Measurements from ENCODE around the gene FRAT1. TPM values are rescaled to one million over a fixed set of nuclear protein-coding genes. Genes with fewer than 3 reads are reported as not detected.

The FRAT1 gene
- total and polyA plus RNA-seq, 10 of the 15 experiments (the other 5 are each of a cell fraction or from before 2014, with no cell fraction given) = 0.07 to 0.73 (median 0.26) TPM

DNA sequence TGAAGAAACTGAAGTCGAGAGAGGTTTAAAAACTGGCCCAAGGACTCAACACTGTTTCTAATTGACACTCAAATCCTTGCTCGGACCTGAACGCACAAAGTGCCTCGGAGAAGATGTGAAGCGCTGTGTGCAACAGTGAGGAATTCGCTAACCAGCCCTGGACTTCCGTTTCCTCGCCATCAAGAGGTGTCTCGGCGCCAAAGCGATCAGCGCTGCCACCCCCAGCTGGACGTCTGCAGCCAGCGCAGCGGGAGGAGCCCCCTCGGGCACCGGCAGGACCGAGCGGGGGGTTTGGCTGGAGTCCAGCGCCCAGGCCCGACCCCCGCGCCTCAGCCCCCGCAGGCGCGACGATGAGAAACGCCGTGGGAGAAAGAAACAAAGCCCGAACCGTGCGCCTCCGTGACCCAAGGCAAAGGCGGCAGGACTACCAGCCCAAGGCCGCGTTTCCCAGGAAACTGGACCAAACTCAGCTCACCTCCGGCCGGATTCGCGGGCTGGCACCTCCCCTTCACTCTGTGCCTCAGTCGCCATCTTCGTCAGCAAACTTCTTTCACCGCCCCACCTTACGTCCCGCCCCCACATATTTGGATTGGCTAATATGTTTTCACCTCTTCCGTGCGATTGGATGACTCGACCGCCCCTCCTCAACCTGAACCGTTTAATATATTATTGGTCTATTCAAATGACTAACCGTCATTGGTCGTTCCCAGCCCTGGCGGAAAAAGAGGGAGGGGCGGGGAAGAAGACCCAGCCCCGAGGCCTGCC is 26.8 kb upstream of the FRAT1 start, which contains the start of gene ARHGAP19 (continued):
- peak; percentile 16 for TF ChIP-seq ELK1 (IDR thresholded peaks at IDR 0.05; ENCODE audit: low read depth, low read length)
- TF ChIP-seq, protein P1, sequence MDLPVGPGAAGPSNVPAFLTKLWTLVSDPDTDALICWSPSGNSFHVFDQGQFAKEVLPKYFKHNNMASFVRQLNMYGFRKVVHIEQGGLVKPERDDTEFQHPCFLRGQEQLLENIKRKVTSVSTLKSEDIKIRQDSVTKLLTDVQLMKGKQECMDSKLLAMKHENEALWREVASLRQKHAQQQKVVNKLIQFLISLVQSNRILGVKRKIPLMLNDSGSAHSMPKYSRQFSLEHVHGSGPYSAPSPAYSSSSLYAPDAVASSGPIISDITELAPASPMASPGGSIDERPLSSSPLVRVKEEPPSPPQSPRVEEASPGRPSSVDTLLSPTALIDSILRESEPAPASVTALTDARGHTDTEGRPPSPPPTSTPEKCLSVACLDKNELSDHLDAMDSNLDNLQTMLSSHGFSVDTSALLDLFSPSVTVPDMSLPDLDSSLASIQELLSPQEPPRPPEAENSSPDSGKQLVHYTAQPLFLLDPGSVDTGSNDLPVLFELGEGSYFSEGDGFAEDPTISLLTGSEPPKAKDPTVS (IDR thresholded peaks at IDR 0.05; ENCODE audit: low read depth, low read length) = no peak
- TF ChIP-seq RFX5 (IDR thresholded peaks at IDR 0.05; ENCODE audit: low read depth, low read length) = peak; percentile 80

GRCh38 chr10:97292862-97293198 is 26.2 kb upstream of the FRAT1 start:
- FAIRE-seq = no peak
- Histone ChIP-seq H3K4me1 (ENCODE audit: control insufficient read depth, insufficient read depth, low read length) (no peaks in the 10 kb centered on the region; the same call in 1 of the 2 replicates), H2AFZ (ENCODE audit: control insufficient read depth, low read depth, low read length) (peak overlapping the region; percentile 37; the same call in 1 of the 2 replicates), H3K4me2 (ENCODE audit: control insufficient read depth, insufficient read depth) (peak overlapping the region; percentile 36; the same call in 1 of the 2 replicates), H3K9ac (ENCODE audit: control insufficient read depth, insufficient read depth, low read length) (no peak overlapping the region), H3K79me2 (ENCODE audit: control insufficient read depth, insufficient read depth, low read length) (peaks cover 27% of the 10 kb centered on the region), H3K27me3 (replicated peaks in 1 of 2; ENCODE audit: control insufficient read depth in 2 of 2, insufficient read depth in 2 of 2, low read length in 1 of 2) (no peaks in the 10 kb centered on the region), H3K4me3 (no peak overlapping the region), H3K9me3 (replicated peaks; ENCODE audit: control insufficient read depth, insufficient read depth, low read length) (no peaks in the 10 kb centered on the region), H4K20me1 (ENCODE audit: control insufficient read depth, insufficient read depth) (no peaks in the 10 kb centered on the region), H3K27ac (ENCODE audit: control insufficient read depth, insufficient read depth) (no peak overlapping the region), H3K36me3 (ENCODE audit: control insufficient read depth in 2 of 2, insufficient read depth in 2 of 2, low read length in 1 of 2) (no peaks in the 10 kb centered on the region)
- intact Hi-C loops (cut with micrococcal nuclease; ENCODE audit: unreplicated experiment) = loop anchor here (1.0 to 5.0 kb wide), 2 partner anchors 39 to 205 kb away; partner anchors contain the start of genes FRAT2, MMS19 and UBTD1
- ChIA-PET RAD21 (ENCODE audit: unreplicated experiment) (no interaction called here), POLR2A (interaction anchor here (0.5 to 1.5 kb wide), 2 partner anchors 14 to 40 kb away, joined by 3 to 5 read pairs; no protein-coding TSS in a partner anchor), SMC1A (ENCODE audit: uncharacterized antibody, unreplicated experiment) (interaction anchor here (1.9 kb wide), 1 partner anchor 14 kb away, joined by 7 read pairs; no protein-coding TSS in a partner anchor), CTCF (interaction anchor here (4.0 kb wide), 1 partner anchor 15 kb away, joined by 22 read pairs; no protein-coding TSS in a partner anchor)
- BruUV-seq (replicated peaks) = no TSS peak
- no peak for ATAC-seq
- WGBS (ENCODE audit: insufficient coverage, insufficient replicate concordance, low lambda C conversion rate, missing lambda C conversion rate) = 13% methylated on average over 3 of the region's 3 CpGs
- in situ Hi-C loops (cut with MboI) = no loop called here
- DNase-seq (ENCODE audit: low read depth, low spot score) = no peak
- no peak for TF ChIP-seq TCF3 (IDR thresholded peaks at IDR 0.05; ENCODE audit: borderline replicate concordance, insufficient read depth, low read depth, low read length)
- TF ChIP-seq CBFB (IDR thresholded peaks at IDR 0.05; ENCODE audit: low read depth) = no peak
- TF ChIP-seq EP300 (IDR thresholded peaks at IDR 0.05; ENCODE audit: borderline replicate concordance in 1 of 2, control insufficient read depth in 1 of 2, low read depth in 2 of 2, low read length in 2 of 2) = no peak
- TF ChIP-seq RELA (IDR thresholded peaks at IDR 0.05; ENCODE audit: borderline replicate concordance, partially characterized antibody) = no peak
- TF ChIP-seq ESRRA (IDR thresholded peaks at IDR 0.05; ENCODE audit: low read length) = no peak
- no peak for TF ChIP-seq TCF7 (IDR thresholded peaks at IDR 0.05; ENCODE audit: borderline replicate concordance)
- TF ChIP-seq, protein P2, sequence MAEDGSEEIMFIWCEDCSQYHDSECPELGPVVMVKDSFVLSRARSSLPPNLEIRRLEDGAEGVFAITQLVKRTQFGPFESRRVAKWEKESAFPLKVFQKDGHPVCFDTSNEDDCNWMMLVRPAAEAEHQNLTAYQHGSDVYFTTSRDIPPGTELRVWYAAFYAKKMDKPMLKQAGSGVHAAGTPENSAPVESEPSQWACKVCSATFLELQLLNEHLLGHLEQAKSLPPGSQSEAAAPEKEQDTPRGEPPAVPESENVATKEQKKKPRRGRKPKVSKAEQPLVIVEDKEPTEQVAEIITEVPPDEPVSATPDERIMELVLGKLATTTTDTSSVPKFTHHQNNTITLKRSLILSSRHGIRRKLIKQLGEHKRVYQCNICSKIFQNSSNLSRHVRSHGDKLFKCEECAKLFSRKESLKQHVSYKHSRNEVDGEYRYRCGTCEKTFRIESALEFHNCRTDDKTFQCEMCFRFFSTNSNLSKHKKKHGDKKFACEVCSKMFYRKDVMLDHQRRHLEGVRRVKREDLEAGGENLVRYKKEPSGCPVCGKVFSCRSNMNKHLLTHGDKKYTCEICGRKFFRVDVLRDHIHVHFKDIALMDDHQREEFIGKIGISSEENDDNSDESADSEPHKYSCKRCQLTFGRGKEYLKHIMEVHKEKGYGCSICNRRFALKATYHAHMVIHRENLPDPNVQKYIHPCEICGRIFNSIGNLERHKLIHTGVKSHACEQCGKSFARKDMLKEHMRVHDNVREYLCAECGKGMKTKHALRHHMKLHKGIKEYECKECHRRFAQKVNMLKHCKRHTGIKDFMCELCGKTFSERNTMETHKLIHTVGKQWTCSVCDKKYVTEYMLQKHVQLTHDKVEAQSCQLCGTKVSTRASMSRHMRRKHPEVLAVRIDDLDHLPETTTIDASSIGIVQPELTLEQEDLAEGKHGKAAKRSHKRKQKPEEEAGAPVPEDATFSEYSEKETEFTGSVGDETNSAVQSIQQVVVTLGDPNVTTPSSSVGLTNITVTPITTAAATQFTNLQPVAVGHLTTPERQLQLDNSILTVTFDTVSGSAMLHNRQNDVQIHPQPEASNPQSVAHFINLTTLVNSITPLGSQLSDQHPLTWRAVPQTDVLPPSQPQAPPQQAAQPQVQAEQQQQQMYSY (CRISPR knock-in tag; IDR thresholded peaks at IDR 0.05) = no peak
- no peak for TF ChIP-seq MTA2 (IDR thresholded peaks at IDR 0.05; ENCODE audit: low read depth)
- TF ChIP-seq TAF1 (IDR thresholded peaks at IDR 0.05; ENCODE audit: borderline replicate concordance, low read depth, low read length) = no peak
- no peak for TF ChIP-seq ZNF622 (IDR thresholded peaks at IDR 0.05)
- no peak for TF ChIP-seq FOXK2 (IDR thresholded peaks at IDR 0.05)
- no peak for TF ChIP-seq CBX3 (IDR thresholded peaks at IDR 0.05; ENCODE audit: borderline replicate concordance, low read depth)
